Measurements from ENCODE around the gene LRCOL1.
"Not testable (repeated sequence)": the region's sequence is repeated elsewhere in the genome, so short reads cannot be mapped to it uniquely, and the experiment has no call there.

Gene LRCOL1

GRCh38 chr12:132599502-132599901 is 10.9 kb downstream of the LRCOL1 start:
- not testable (repeated sequence) for H3K27ac ChIP-seq (ENCODE audit: insufficient read depth in 1 of 2, low read depth in 1 of 2, low read length in 2 of 2, poor library complexity in 1 of 2, severe bottlenecking in 2 of 2); H3K36me3 ChIP-seq (ENCODE audit: control insufficient read depth in 4 of 4, insufficient read depth in 4 of 4, low read length in 3 of 4); H3K9me3 ChIP-seq (ENCODE audit: control extremely low read depth in 1 of 5, control insufficient read depth in 4 of 5, insufficient read depth in 2 of 5, low read depth in 1 of 5, low read length in 4 of 5); DNase-seq; H3K4me3 ChIP-seq (ENCODE audit: control insufficient read depth in 1 of 7, extremely low read depth in 1 of 7, insufficient read depth in 4 of 7, low read depth in 2 of 7, low read length in 6 of 7)
- ChIA-PET CTCF (interaction anchor here (0.8 to 8.5 kb wide), 11 partner anchors 11 to 184 kb away, joined by 3 to 147 read pairs (median 4); partner anchors contain the start of genes LRCOL1 and P2RX2), POLR2A (interaction anchor here (1.1 kb wide), 1 partner anchor 15 kb away, joined by 3 read pairs; no protein-coding TSS in a partner anchor)
- peaks cover 0 to 38% (median 19%) of the 10 kb centered on the region in 4 experiments for H3K4me1 ChIP-seq (ENCODE audit: control extremely low read depth in 1 of 4, control insufficient read depth in 4 of 4, insufficient read depth in 4 of 4, low read length in 3 of 4)
- 93% methylated on average over 4 of the region's 6 CpGs for WGBS (ENCODE audit: insufficient coverage)
- peaks cover 0 to 36% (median 14%) of the 10 kb centered on the region in 5 experiments for H3K27me3 ChIP-seq (replicated peaks in 2 of 5; ENCODE audit: control insufficient read depth in 4 of 5, insufficient read depth in 5 of 5, low read length in 4 of 5)

GRCh38 chr12:132597333-132598316 is 12.8 kb downstream of the LRCOL1 start:
- no peaks in the 10 kb centered on the region for H3K9me3 ChIP-seq (ENCODE audit: control extremely low read depth in 1 of 5, control insufficient read depth in 4 of 5, insufficient read depth in 2 of 5, low read depth in 1 of 5, low read length in 4 of 5)
- WGBS (ENCODE audit: insufficient coverage): 55% methylated on average over 1 of the region's 58 CpGs
- POLR2A ChIA-PET: interaction anchor here (0.6 kb wide), 1 partner anchor 21 kb away, joined by 3 read pairs; no protein-coding TSS in a partner anchor
- no peaks in the 10 kb centered on the region for H3K36me3 ChIP-seq (ENCODE audit: control insufficient read depth in 4 of 4, insufficient read depth in 4 of 4, low read length in 3 of 4)
- peaks cover 0 to 17% (median 4%) of the 10 kb centered on the region in 5 experiments for H3K27me3 ChIP-seq (replicated peaks in 2 of 5; ENCODE audit: control insufficient read depth in 4 of 5, insufficient read depth in 5 of 5, low read length in 4 of 5)
- no peak overlapping the region for H3K27ac ChIP-seq (ENCODE audit: insufficient read depth in 1 of 2, low read depth in 1 of 2, low read length in 2 of 2, poor library complexity in 1 of 2, severe bottlenecking in 2 of 2)
- DNase-seq: peak; percentile 54 to 71 (median 55)
- H3K4me1 ChIP-seq (ENCODE audit: control extremely low read depth in 1 of 4, control insufficient read depth in 4 of 4, insufficient read depth in 4 of 4, low read length in 3 of 4): peaks cover 0 to 25% (median 20%) of the 10 kb centered on the region in 4 experiments
- CTCF ChIA-PET: interaction anchor here (2.1 kb wide), 1 partner anchor 11 kb away, joined by 10 read pairs; no protein-coding TSS in a partner anchor
- H3K4me3 ChIP-seq (ENCODE audit: control insufficient read depth in 1 of 7, extremely low read depth in 1 of 7, insufficient read depth in 4 of 7, low read depth in 2 of 7, low read length in 6 of 7): peak overlapping the region in 6 of 7 experiments; percentile 8 to 80 (median 66)

DNA sequence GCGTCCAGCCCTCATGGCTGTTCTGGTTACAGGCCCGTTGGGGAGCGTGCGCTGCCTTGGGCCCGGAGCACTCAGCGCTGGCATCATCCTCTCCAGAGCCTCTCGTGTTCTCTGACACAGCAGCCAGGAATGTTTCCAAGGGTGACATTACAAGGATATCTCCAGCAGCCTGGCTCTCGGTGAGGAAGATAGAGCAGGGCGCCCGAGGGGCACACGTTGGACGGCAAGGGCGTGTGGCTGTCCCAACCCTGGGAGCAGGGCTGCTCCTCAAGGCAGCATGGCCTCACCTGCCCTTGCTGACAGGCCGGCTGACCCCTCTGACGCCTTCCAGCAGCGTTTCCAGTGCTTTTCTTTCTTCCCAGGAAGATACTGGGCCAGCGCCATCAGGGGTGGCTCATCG is 14.4 kb downstream of the LRCOL1 start:
- DNase-seq: no peak
- H3K4me1 ChIP-seq (ENCODE audit: control extremely low read depth in 1 of 4, control insufficient read depth in 4 of 4, insufficient read depth in 4 of 4, low read length in 3 of 4): peaks cover 0 to 23% (median 18%) of the 10 kb centered on the region in 4 experiments
- no peak overlapping the region for H3K4me3 ChIP-seq (ENCODE audit: control insufficient read depth in 1 of 7, extremely low read depth in 1 of 7, insufficient read depth in 4 of 7, low read depth in 2 of 7, low read length in 6 of 7)
- no peaks in the 10 kb centered on the region for H3K36me3 ChIP-seq (ENCODE audit: control insufficient read depth in 4 of 4, insufficient read depth in 4 of 4, low read length in 3 of 4)
- H3K27ac ChIP-seq (ENCODE audit: insufficient read depth in 1 of 2, low read depth in 1 of 2, low read length in 2 of 2, poor library complexity in 1 of 2, severe bottlenecking in 2 of 2): no peak overlapping the region
- WGBS (ENCODE audit: insufficient coverage): 92% methylated on average over 18 of the region's 18 CpGs
- H3K27me3 ChIP-seq (replicated peaks in 2 of 5; ENCODE audit: control insufficient read depth in 4 of 5, insufficient read depth in 5 of 5, low read length in 4 of 5): peaks cover 0 to 2% (median 0%) of the 10 kb centered on the region in 5 experiments
- ChIA-PET POLR2A (interaction anchor here (0.6 kb wide), 1 partner anchor 18 kb away, joined by 3 read pairs; no protein-coding TSS in a partner anchor), CTCF (interaction anchor here (2.1 kb wide), 1 partner anchor 10 kb away, joined by 10 read pairs; no protein-coding TSS in a partner anchor)
- H3K9me3 ChIP-seq (ENCODE audit: control extremely low read depth in 1 of 5, control insufficient read depth in 4 of 5, insufficient read depth in 2 of 5, low read depth in 1 of 5, low read length in 4 of 5): no peaks in the 10 kb centered on the region

DNA sequence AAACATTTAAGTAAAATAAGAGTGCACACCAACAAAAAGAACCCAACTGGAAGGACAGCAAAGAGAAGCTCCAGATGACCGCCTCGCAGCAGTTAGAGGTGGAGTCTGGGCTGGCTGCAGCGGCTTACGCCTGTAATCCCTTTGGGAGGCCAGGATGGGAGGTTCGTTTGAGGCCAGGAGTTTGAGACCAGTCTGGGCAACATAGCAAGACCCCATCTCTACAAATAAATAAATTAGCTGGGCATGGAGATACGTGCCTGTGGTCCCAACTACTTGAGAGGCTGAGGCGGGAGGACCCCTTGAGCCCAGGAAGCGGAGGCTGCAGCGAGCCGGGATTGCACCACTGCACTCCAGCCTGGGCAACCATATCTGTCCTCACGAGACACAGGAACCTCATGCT is 15.2 kb downstream of the LRCOL1 start:
- H3K27me3 ChIP-seq (replicated peaks in 2 of 5; ENCODE audit: control insufficient read depth in 4 of 5, insufficient read depth in 5 of 5, low read length in 4 of 5): no peaks in the 10 kb centered on the region
- H3K27ac ChIP-seq (ENCODE audit: insufficient read depth in 1 of 2, low read depth in 1 of 2, low read length in 2 of 2, poor library complexity in 1 of 2, severe bottlenecking in 2 of 2): no peak overlapping the region
- POLR2A ChIA-PET: interaction anchor here (0.6 kb wide), 1 partner anchor 19 kb away, joined by 3 read pairs; no protein-coding TSS in a partner anchor
- H3K36me3 ChIP-seq (ENCODE audit: control insufficient read depth in 4 of 4, insufficient read depth in 4 of 4, low read length in 3 of 4): no peaks in the 10 kb centered on the region
- CTCF ChIA-PET: interaction anchor here (0.9 to 2.1 kb wide), 2 partner anchors 9 to 13 kb away, joined by 5 to 10 read pairs; no protein-coding TSS in a partner anchor
- no peak for DNase-seq
- H3K9me3 ChIP-seq (ENCODE audit: control extremely low read depth in 1 of 5, control insufficient read depth in 4 of 5, insufficient read depth in 2 of 5, low read depth in 1 of 5, low read length in 4 of 5): no peaks in the 10 kb centered on the region
- no peak overlapping the region for H3K4me3 ChIP-seq (ENCODE audit: control insufficient read depth in 1 of 7, extremely low read depth in 1 of 7, insufficient read depth in 4 of 7, low read depth in 2 of 7, low read length in 6 of 7)
- 86% methylated on average over 11 of the region's 11 CpGs for WGBS (ENCODE audit: insufficient coverage)
- H3K4me1 ChIP-seq (ENCODE audit: control extremely low read depth in 1 of 4, control insufficient read depth in 4 of 4, insufficient read depth in 4 of 4, low read length in 3 of 4): peaks cover 0 to 15% (median 10%) of the 10 kb centered on the region in 4 experiments

GRCh38 chr12:132593938-132594358 is 16.4 kb downstream of the LRCOL1 start:
- ChIA-PET CTCF (no interaction called here), POLR2A (no interaction called here)
- Histone ChIP-seq H3K27ac (ENCODE audit: insufficient read depth in 1 of 2, low read depth in 1 of 2, low read length in 2 of 2, poor library complexity in 1 of 2, severe bottlenecking in 2 of 2) (no peak overlapping the region), H3K36me3 (ENCODE audit: control insufficient read depth in 4 of 4, insufficient read depth in 4 of 4, low read length in 3 of 4) (no peaks in the 10 kb centered on the region), H3K4me3 (ENCODE audit: control insufficient read depth in 1 of 7, extremely low read depth in 1 of 7, insufficient read depth in 4 of 7, low read depth in 2 of 7, low read length in 6 of 7) (peak overlapping the region in 1 of 7 experiments; percentile 11), H3K9me3 (ENCODE audit: control extremely low read depth in 1 of 5, control insufficient read depth in 4 of 5, insufficient read depth in 2 of 5, low read depth in 1 of 5, low read length in 4 of 5) (no peaks in the 10 kb centered on the region), H3K27me3 (replicated peaks in 2 of 5; ENCODE audit: control insufficient read depth in 4 of 5, insufficient read depth in 5 of 5, low read length in 4 of 5) (no peaks in the 10 kb centered on the region), H3K4me1 (ENCODE audit: control extremely low read depth in 1 of 4, control insufficient read depth in 4 of 4, insufficient read depth in 4 of 4, low read length in 3 of 4) (peaks cover 0 to 16% (median 13%) of the 10 kb centered on the region in 4 experiments)
- WGBS (ENCODE audit: insufficient coverage): 39% methylated on average over 11 of the region's 11 CpGs
- DNase-seq: peak; percentile 69 to 75 (median 73)

DNA sequence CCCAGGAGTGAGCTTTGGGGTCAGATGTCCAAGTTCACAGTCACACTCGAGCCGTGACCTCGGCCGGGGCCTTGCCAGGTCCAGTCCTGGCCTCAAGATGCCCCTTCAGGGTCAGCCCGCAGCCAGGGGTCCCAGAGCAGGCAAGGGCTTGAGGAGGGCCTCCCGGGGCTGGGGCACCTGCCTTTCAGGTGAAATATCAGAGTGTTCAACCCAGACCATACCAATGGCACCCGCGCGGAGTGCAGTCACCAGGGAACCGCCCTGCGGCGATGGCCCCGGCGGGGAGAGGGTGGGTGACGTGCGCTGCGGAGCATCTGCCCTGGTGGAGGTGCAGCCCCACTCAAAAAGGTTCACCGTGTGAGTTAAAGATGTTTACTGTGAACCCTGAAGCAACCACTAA is 16.9 kb downstream of the LRCOL1 start:
- 87% methylated on average over 13 of the region's 18 CpGs for WGBS (ENCODE audit: insufficient coverage)
- Histone ChIP-seq H3K9me3 (ENCODE audit: control extremely low read depth in 1 of 5, control insufficient read depth in 4 of 5, insufficient read depth in 2 of 5, low read depth in 1 of 5, low read length in 4 of 5) (peaks cover 0 to 2% (median 0%) of the 10 kb centered on the region in 5 experiments), H3K27me3 (replicated peaks in 2 of 5; ENCODE audit: control insufficient read depth in 4 of 5, insufficient read depth in 5 of 5, low read length in 4 of 5) (no peaks in the 10 kb centered on the region), H3K4me3 (ENCODE audit: control insufficient read depth in 1 of 7, extremely low read depth in 1 of 7, insufficient read depth in 4 of 7, low read depth in 2 of 7, low read length in 6 of 7) (no peak overlapping the region), H3K4me1 (ENCODE audit: control extremely low read depth in 1 of 4, control insufficient read depth in 4 of 4, insufficient read depth in 4 of 4, low read length in 3 of 4) (peaks cover 0 to 12% (median 11%) of the 10 kb centered on the region in 4 experiments), H3K36me3 (ENCODE audit: control insufficient read depth in 4 of 4, insufficient read depth in 4 of 4, low read length in 3 of 4) (no peaks in the 10 kb centered on the region), H3K27ac (ENCODE audit: insufficient read depth in 1 of 2, low read depth in 1 of 2, low read length in 2 of 2, poor library complexity in 1 of 2, severe bottlenecking in 2 of 2) (no peak overlapping the region)
- ChIA-PET CTCF (no interaction called here), POLR2A (no interaction called here)
- no peak for DNase-seq
